Measurements from ENCODE around the gene CACNA1C.
A peak's percentile ranks its signal among the peaks of the same experiment; 100 is the strongest.

The CACNA1C gene

GRCh38 chr12:2029851-2030250 lies 22.9 kb upstream of the CACNA1C start:
- peaks cover 83% of the 10 kb centered on the region for H3K27me3 ChIP-seq (ENCODE audit: control insufficient read depth, low read length)
- H3K9me3 ChIP-seq (ENCODE audit: control insufficient read depth, insufficient read depth, low read length), result no peaks in the 10 kb centered on the region

GRCh38 chr12:2032506-2032905 lies 20.3 kb upstream of the CACNA1C start:
- no peaks in the 10 kb centered on the region for H3K9me2 ChIP-seq (replicated peaks; ENCODE audit: control insufficient read depth, low read length)
- no peaks in the 10 kb centered on the region for H3K9me3 ChIP-seq (ENCODE audit: control insufficient read depth, insufficient read depth, low read length)
- no peaks in the 10 kb centered on the region for H3K36me3 ChIP-seq (ENCODE audit: control insufficient read depth, low read length)
- peaks cover 12% of the 10 kb centered on the region for H3K4me1 ChIP-seq (ENCODE audit: control insufficient read depth, low read length)
- H3K27me3 ChIP-seq (ENCODE audit: control insufficient read depth, low read length), result peaks cover 68% of the 10 kb centered on the region
- no peak for TF ChIP-seq EZH2phosphoT487 (IDR thresholded peaks at IDR 0.05; ENCODE audit: borderline replicate concordance, low read length)
- TF ChIP-seq CTCF (IDR thresholded peaks at IDR 0.05; ENCODE audit: low read depth, low read length, poor library complexity, severe bottlenecking), result no peak
- H4K20me1 ChIP-seq (ENCODE audit: control insufficient read depth, insufficient read depth, low read depth, low read length), result no peaks in the 10 kb centered on the region
- H3K27ac ChIP-seq (ENCODE audit: low read depth, low read length), result no peak overlapping the region
- H3K4me2 ChIP-seq (ENCODE audit: low read length), result no peak overlapping the region
- H3F3A ChIP-seq (ENCODE audit: control insufficient read depth, insufficient read depth), result no peaks in the 10 kb centered on the region
- no peaks in the 10 kb centered on the region for H3K79me2 ChIP-seq (ENCODE audit: control insufficient read depth, low read length)
- no peak overlapping the region for H3K4me3 ChIP-seq (ENCODE audit: low read length)

More at GRCh38 chr12:2029851-2030250, 22.9 kb upstream of the CACNA1C start:
- H3K27ac ChIP-seq (ENCODE audit: low read depth, low read length), result no peak overlapping the region
- H3K79me2 ChIP-seq (ENCODE audit: control insufficient read depth, low read length), result no peaks in the 10 kb centered on the region
- H3K9me2 ChIP-seq (replicated peaks; ENCODE audit: control insufficient read depth, low read length), result no peaks in the 10 kb centered on the region
- H3K36me3 ChIP-seq (ENCODE audit: control insufficient read depth, low read length), result no peaks in the 10 kb centered on the region
- no peaks in the 10 kb centered on the region for H3F3A ChIP-seq (ENCODE audit: control insufficient read depth, insufficient read depth)
- no peak overlapping the region for H3K4me3 ChIP-seq (ENCODE audit: low read length)
- H4K20me1 ChIP-seq (ENCODE audit: control insufficient read depth, insufficient read depth, low read depth, low read length), result no peaks in the 10 kb centered on the region
- H3K4me1 ChIP-seq (ENCODE audit: control insufficient read depth, low read length), result peaks cover 5% of the 10 kb centered on the region
- H3K4me2 ChIP-seq (ENCODE audit: low read length), result no peak overlapping the region
- no peak for TF ChIP-seq EZH2phosphoT487 (IDR thresholded peaks at IDR 0.05; ENCODE audit: borderline replicate concordance, low read length)
- TF ChIP-seq CTCF (IDR thresholded peaks at IDR 0.05; ENCODE audit: low read depth, low read length, poor library complexity, severe bottlenecking), result no peak

GRCh38 chr12:2034633-2035430 lies 18.0 kb upstream of the CACNA1C start:
- no peaks in the 10 kb centered on the region for H4K20me1 ChIP-seq (ENCODE audit: control insufficient read depth, insufficient read depth, low read depth, low read length)
- peaks cover 12% of the 10 kb centered on the region for H3K4me1 ChIP-seq (ENCODE audit: control insufficient read depth, low read length)
- no peak for TF ChIP-seq EZH2phosphoT487 (IDR thresholded peaks at IDR 0.05; ENCODE audit: borderline replicate concordance, low read length)
- TF ChIP-seq CTCF (IDR thresholded peaks at IDR 0.05; ENCODE audit: low read depth, low read length, poor library complexity, severe bottlenecking), result peak; percentile 92
- peak overlapping the region; percentile 69 for H3K4me3 ChIP-seq (ENCODE audit: low read length)
- peak overlapping the region; percentile 73 for H3K4me2 ChIP-seq (ENCODE audit: low read length)
- no peaks in the 10 kb centered on the region for H3F3A ChIP-seq (ENCODE audit: control insufficient read depth, insufficient read depth)
- H3K9me3 ChIP-seq (ENCODE audit: control insufficient read depth, insufficient read depth, low read length), result no peaks in the 10 kb centered on the region
- H3K36me3 ChIP-seq (ENCODE audit: control insufficient read depth, low read length), result no peaks in the 10 kb centered on the region
- no peaks in the 10 kb centered on the region for H3K79me2 ChIP-seq (ENCODE audit: control insufficient read depth, low read length)
- no peak overlapping the region for H3K27ac ChIP-seq (ENCODE audit: low read depth, low read length)
- H3K9me2 ChIP-seq (replicated peaks; ENCODE audit: control insufficient read depth, low read length), result no peaks in the 10 kb centered on the region
- H3K27me3 ChIP-seq (ENCODE audit: control insufficient read depth, low read length), result peaks cover 70% of the 10 kb centered on the region

All from DOHH2 (cell line).